HG03571 (cell line): ENCODE measurements around the gene MSANTD3.

Experiments
- ATAC-seq: cut with Tn5 transposase; IDR thresholded peaks from one replicate; pipeline ENCODE4 v1.9.1; 2021; ENCODE audit not compliant: unreplicated experiment

MSANTD3 gene

DNA sequence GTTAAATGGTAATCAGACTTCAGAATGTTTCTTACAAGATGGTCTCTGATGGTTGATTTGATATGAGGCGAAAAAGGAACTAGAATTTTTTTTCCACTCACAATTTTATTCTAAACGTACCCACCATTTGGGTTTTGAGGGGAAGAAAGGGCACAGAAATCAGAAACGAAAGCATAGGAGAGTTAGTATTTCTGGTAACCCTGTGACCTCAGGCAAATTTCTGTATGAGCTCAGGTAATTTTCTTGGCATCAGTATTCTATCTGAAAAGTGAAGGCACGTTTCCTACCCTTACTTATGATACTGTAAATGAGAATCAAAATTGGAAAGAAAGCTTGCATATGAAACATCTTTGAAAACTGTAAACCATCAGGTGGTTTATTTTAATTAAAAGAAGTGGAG is 72.5 kb downstream of the MSANTD3 start:
- no peak for ATAC-seq

DNA sequence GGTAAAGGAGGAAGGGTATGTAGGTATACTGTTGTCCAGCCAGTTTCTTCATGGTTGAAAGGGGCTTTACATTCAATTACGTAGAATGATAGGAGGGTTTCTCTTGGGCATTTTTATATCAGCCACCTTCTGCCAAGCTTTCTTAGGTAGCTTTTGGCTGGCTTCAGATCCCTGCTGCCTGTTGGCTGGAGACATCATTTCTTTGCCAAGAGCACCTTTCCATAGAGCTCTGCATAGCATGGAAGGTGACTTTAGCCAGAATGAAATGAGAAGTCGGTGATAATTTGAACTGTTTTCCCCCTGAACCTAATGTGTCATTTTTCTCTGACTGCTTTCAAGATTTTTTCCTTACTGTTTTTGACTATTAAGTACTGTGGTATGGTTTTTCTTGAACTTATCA is 72.9 kb downstream of the MSANTD3 start:
- no peak for ATAC-seq
